B cell (primary cell): ENCODE results near the gene TLL1.

ENCODE experiments used
- EZH2 ChIP-seq: IDR thresholded peaks from 2 replicates; pipeline ENCODE4 v1.6.1; 2012; ENCODE audit warnings: borderline replicate concordance, low read depth, mild to moderate bottlenecking, moderate library complexity, low read length; ENCODE audit not compliant: insufficient read depth, poor library complexity, severe bottlenecking
- TF ChIP-seq, protein P1 (sequence below): fragments of 200-600 bp; IDR thresholded peaks from one replicate; pipeline ENCODE4 v1.8.0; 2022; ENCODE audit warnings: antibody characterized with exemption, mild to moderate bottlenecking

DNA sequence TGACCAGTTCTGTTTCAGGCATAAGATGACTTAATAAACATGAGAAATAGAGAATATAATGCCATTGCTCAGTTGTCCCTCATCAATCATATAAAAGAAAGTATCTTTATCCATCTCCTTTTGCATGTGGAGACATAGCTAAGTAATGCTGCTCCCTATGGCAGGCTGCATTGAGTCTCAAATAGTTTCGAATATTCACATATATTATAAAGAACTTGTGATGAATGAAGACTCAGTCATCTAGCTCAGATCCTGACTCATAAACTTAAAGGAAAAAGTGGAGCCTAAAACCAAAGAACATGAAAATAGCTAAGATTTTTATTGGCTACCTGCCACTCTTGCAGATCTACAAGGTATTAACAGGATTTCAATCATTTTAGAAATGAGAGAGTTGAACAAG is 11.7 kb upstream of the TLL1 start:
- TF ChIP-seq, protein P1, sequence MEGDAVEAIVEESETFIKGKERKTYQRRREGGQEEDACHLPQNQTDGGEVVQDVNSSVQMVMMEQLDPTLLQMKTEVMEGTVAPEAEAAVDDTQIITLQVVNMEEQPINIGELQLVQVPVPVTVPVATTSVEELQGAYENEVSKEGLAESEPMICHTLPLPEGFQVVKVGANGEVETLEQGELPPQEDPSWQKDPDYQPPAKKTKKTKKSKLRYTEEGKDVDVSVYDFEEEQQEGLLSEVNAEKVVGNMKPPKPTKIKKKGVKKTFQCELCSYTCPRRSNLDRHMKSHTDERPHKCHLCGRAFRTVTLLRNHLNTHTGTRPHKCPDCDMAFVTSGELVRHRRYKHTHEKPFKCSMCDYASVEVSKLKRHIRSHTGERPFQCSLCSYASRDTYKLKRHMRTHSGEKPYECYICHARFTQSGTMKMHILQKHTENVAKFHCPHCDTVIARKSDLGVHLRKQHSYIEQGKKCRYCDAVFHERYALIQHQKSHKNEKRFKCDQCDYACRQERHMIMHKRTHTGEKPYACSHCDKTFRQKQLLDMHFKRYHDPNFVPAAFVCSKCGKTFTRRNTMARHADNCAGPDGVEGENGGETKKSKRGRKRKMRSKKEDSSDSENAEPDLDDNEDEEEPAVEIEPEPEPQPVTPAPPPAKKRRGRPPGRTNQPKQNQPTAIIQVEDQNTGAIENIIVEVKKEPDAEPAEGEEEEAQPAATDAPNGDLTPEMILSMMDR, result no peak
- TF ChIP-seq EZH2, result no peak
